GM21825 (cell line): ENCODE measurements around the gene SUMF2.
"Not testable (repeated sequence)": the region's sequence is repeated elsewhere in the genome, so short reads cannot be mapped to it uniquely, and the experiment has no call there.

Experiments used
- ATAC-seq: cut with Tn5 transposase; IDR thresholded peaks from one replicate; pipeline ENCODE4 v1.9.1; 2021; ENCODE audit warnings: mild to moderate bottlenecking, moderate library complexity; ENCODE audit not compliant: unreplicated experiment

The SUMF2 gene

DNA sequence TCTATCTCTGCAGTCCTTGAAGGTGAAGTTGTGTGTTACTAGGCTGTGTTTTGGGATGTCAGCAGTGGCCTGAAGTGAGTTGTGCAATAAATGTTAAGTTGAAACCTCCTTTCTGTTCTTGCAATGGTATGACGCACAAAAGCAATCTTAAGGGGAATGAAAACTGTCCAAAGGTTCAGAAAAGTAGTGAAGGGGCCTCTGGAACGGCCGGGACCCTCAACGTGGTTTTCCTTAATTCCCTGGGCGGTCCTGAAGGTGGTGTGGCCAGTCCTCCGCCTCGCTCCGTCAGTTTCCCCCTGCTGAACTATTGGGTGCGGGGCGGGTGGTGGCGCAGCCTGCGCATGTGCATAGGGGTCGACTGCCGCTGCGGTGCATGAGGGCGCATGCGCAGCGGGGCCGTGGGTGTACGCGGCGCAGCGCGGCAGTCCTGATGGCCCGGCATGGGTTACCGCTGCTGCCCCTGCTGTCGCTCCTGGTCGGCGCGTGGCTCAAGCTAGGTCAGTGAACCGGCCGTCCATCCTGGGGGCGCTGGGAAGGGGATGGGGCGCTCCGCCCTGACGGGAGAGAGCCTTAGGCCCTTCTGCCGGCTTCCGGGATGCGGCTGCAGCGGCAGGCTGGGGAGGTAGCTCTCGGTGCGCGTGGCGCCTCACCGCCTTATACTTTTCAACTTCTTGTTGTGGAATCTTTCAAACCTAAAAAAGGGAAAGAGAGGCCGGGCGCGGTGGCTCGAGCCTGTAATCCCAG is at the start of gene SUMF2:
TSS of gene SUMF2 (plus strand) at position 405 of the 744 bp plus-strand sequence. CDS start at position 431, 26 bp downstream.
- ATAC-seq: peak; percentile 85

GRCh38 chr7:56017015-56017414 is 47.1 kb upstream of the SUMF2 start:
- not testable (repeated sequence) for ATAC-seq

GRCh38 chr7:56019501-56019900 is 44.6 kb upstream of the SUMF2 start:
- ATAC-seq: no peak

- ATAC-seq: no peak
These were observed 40.6 kb upstream of the SUMF2 start for GRCh38 chr7:56023500-56023899.

DNA sequence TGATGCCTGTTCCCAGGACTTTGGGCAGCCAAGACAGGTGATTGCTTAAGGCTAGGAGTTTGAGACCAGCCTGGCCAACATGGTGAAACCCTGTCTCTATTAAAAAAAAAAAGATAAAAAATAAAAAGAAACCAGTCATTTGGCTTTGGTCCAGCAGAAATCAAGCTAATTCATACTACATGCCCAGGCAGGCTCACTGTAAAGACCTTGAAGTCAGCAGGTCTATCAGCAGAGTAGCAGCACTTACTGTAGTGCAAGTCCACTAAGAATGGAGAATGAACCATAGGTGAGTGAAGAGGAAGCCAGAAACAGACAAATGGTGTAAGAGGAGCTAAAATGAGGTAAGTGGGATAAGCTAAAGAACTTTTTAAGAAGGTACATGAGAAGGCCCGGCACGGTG is 37.5 kb upstream of the SUMF2 start:
- ATAC-seq: no peak

DNA sequence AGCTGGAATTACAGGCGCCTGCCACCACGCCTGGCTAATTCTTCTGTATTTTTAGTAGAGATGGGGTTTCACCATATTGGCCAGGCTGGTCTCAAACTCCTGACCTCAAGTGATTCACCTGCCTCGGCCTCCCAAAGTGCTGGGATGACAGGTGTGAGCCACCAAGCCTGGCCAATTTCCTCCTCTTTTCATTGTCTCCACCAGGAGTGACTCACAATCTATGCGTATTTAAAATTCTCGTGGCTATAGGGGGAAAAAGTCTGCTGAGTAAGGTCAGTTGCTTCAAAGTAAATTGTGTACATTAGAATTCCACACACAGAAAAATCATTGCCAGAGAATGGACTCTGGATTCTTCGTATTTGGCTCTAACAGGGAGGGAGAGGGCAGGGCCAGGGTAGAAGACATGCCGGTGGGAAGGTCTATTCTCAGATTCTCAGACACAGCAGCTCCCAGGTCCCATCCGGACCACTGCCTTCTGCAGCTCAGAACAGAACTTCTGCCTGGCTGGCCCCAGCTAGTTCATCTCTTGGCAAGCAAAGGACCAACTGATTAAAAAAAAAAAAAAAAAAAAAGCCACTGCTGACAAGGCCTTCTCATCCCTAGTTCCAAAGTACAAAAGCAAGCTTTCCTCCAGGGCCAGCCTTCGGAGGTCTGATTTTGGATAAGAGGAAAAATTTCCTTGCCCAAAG is 35.0 kb upstream of the SUMF2 start:
- ATAC-seq: no peak

DNA sequence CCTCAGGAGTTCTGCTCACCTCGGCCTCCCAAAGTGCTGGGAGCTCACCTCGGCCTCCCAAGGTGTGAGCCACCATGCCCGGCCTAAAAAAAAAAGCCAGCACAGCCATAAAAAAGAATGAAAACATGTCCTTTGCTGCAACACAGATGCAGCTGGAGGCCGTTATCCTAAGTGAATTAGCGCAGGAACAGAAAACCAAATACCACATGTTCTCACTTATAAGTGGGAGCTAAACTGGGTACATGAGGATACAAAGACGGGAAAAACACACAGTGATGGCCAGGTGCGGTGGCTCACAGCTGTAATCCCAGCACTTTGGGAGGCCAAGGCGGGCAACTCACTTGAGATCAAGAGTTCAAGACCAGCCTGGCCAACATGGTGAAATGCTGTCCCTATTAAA is 33.7 kb upstream of the SUMF2 start:
- no peak for ATAC-seq

DNA sequence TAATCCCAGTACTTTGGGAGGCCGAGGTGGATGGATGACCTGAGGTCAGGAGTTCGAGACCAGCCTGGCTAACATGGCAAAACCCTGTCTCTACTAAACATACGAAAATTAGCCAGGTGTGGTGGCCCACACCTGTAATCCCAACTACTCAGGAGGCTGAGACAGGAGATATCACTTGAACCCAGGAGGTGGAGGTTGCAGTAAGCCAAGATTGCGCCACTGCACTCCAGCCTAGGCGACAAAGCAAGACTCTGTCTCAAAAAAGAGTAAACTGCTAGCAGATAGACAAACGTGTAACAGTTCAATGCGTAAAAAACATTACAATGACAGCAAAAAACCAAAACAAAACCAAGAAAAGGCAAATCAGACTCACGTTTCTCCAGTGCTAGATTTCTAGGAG is 32.5 kb upstream of the SUMF2 start:
- not testable (repeated sequence) for ATAC-seq

GRCh38 chr7:56032578-56032977 is 31.5 kb upstream of the SUMF2 start:
- ATAC-seq: not testable (repeated sequence)

GRCh38 chr7:56033671-56034432 is 30.2 kb upstream of the SUMF2 start:
- peak; percentile 93 for ATAC-seq

GRCh38 chr7:56040730-56041129 is 23.4 kb upstream of the SUMF2 start:
- ATAC-seq: no peak

GRCh38 chr7:56045758-56046157 is 18.3 kb upstream of the SUMF2 start:
- not testable (repeated sequence) for ATAC-seq

- ATAC-seq: no peak
These were observed 17.2 kb upstream of the SUMF2 start for GRCh38 chr7:56046721-56047445.

DNA sequence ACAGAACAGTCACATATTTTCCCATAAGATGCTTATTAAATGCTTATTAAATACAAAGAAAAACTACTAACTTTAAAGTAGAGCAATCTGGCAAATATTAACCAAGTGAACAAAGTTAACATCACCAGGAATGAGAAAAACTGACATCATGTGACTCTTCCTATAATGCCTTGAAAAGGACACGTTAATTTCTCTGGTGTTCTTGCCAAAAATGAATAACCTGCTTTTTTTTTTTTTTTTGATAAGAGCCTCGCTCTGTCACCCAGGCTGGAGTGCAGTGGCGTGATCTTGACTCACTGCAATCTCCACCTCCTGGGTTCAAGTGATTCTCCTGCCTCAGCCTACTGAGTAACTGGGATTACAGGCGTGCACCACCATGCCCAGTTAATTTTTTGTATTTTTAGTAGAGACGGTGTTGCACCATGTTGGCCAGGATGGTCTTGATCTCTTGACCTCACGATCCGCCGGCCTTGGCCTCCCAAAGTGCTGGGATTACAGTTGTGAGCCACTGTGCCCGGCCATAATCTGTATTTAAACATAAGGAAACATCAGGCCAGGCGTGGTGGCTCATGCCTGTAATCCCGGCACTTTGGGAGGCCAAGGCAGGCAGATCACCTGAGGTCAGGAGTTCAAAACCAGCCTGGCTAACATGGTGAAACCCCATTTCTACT is 16.5 kb upstream of the SUMF2 start:
- ATAC-seq: not testable (repeated sequence)

DNA sequence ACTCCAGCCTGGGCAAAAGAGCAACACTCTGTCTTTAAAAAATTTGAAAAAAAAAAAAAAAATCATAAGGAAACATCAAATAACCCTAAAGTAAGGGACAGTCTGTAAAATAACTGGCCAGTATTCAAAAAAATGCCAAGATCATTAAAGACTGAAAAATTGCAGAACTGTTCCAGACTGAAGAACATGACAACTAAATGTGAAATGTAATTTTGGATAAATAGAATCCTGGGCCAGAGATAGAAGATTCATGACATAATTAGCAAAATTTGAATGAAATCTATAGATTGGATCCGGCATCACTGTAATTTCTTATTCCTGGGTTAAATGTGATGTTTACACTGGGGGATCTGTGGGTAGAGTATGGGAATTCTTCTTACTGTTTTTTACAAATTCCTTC is 15.8 kb upstream of the SUMF2 start:
- ATAC-seq: no peak

- not testable (repeated sequence) for ATAC-seq
These were observed 15.3 kb upstream of the SUMF2 start for GRCh38 chr7:56048763-56049162.

- no peak for ATAC-seq
These were observed 13.1 kb upstream of the SUMF2 start for GRCh38 chr7:56051053-56051338.

GRCh38 chr7:56051339-56052191 is 12.5 kb upstream of the SUMF2 start, which contains the start of the genes CCT6A and PSPH:
TSS of gene CCT6A (plus strand) at chr7:56051765. CDS start at chr7:56051849, 84 bp downstream.
TSS of gene PSPH (minus strand) at chr7:56051444. CDS start at chr7:56021212, 30,232 bp downstream.
- peak; percentile 94 for ATAC-seq

DNA sequence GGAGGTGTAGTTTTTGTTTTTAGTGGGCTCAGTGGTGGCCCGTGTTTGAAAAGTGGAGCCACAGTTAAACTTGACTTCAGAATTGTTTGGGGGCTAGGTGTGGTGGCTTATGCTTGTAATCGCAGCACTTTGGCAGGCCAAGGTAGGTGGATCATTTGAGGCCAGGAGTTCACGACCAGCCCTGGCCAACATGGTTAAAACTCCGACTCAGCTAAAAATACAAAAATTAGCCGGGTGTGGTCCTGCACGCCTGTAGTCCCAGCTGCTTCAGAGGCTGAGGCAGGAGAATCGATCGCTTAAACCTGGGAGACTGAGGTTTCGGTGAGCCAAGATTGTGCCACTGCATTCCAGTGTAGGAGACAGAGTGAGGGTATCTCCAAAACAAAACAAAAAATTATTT is 10.7 kb upstream of the SUMF2 start:
- no peak for ATAC-seq
